CD4-positive, alpha-beta T cell (primary cell): ENCODE results near the gene SCLT1. TPM values are rescaled to one million over a fixed set of nuclear protein-coding genes. Genes with fewer than 3 reads are reported as not detected.

Experiments used
- ATAC-seq: fragments of 200-7000 bp; cut with Tn5 transposase; one replicate; pipeline ENCODE4 v1.10.0; 2022; ENCODE audit warnings: mild to moderate bottlenecking; ENCODE audit not compliant: poor library complexity
- CTCF ChIA-PET: fragments of 350-600 bp; sonication (Branson Sonifier 250); formaldehyde crosslinking; loops from one replicate; lab custom pipeline; 2021; ENCODE audit warnings: antibody characterized with exemption, inconsistent platforms; lab: Charles Lee
- POLR2A ChIA-PET: fragments of 350-600 bp; sonication (Branson Sonifier 250); formaldehyde crosslinking; loops from one replicate; lab custom pipeline; 2021; ENCODE audit warnings: antibody characterized with exemption, inconsistent platforms; lab: Charles Lee
- DNase-seq, 14 experiments: peaks; one replicate each; pipeline ENCODE4 v3.0.0-alpha.2; 2013 to 2020; ENCODE audit warnings: mixed read lengths in 2 of 14
- H3K27ac ChIP-seq, 2 donors: one replicate each; pipeline versions ENCODE4 v1.5.1 to v1.7.0; 2013; ENCODE audit warnings: low read length in 2 of 2, low read depth in 1 of 2, mild to moderate bottlenecking in 1 of 2
- H3K27me3 ChIP-seq, 2 experiments: 1 replicate in 1 of 2; 2 replicates in 1 of 2; pipeline versions ENCODE4 v1.6.1 to v1.7.0; 2013; ENCODE audit warnings: low read length in 2 of 2, control low read depth in 1 of 2, mild to moderate bottlenecking in 1 of 2, moderate library complexity in 1 of 2; ENCODE audit not compliant: insufficient read depth in 2 of 2, control insufficient read depth in 1 of 2
- H3K36me3 ChIP-seq: one replicate; pipeline ENCODE4 v1.6.1; 2013; ENCODE audit warnings: low read length, control low read depth; ENCODE audit not compliant: insufficient read depth
- H3K4me1 ChIP-seq: one replicate; pipeline ENCODE4 v1.6.1; 2013; ENCODE audit warnings: low read length, control low read depth; ENCODE audit not compliant: insufficient read depth
- H3K4me3 ChIP-seq: one replicate; pipeline ENCODE4 v1.5.1; 2013; ENCODE audit warnings: mild to moderate bottlenecking, low read length, moderate library complexity
- H3K9me3 ChIP-seq, 2 experiments: 1 replicate in 1 of 2; 2 replicates in 1 of 2; pipeline versions ENCODE4 v1.6.1 to v1.7.0; 2013; ENCODE audit warnings: low read length in 2 of 2, mild to moderate bottlenecking in 2 of 2, control low read depth in 1 of 2, moderate library complexity in 1 of 2; ENCODE audit not compliant: control insufficient read depth in 1 of 2, insufficient read depth in 1 of 2
- H3K27ac Mint-ChIP-seq: one replicate; pipeline ENCODE4 v1.8.0; 2020; ENCODE audit warnings: mixed read lengths
- H3K27me3 Mint-ChIP-seq: one replicate; pipeline ENCODE4 v1.8.0; 2021; ENCODE audit warnings: mixed read lengths
- H3K36me3 Mint-ChIP-seq: one replicate; pipeline ENCODE4 v1.8.0; 2021; ENCODE audit warnings: low read depth, mixed read lengths
- H3K4me1 Mint-ChIP-seq: one replicate; pipeline ENCODE4 v1.8.0; 2021; ENCODE audit warnings: low read depth, mixed read lengths
- H3K4me3 Mint-ChIP-seq: one replicate; pipeline ENCODE4 v1.8.0; 2020; ENCODE audit warnings: mild to moderate bottlenecking, mixed read lengths
- H3K9me3 Mint-ChIP-seq: one replicate; pipeline ENCODE4 v1.8.0; 2020; ENCODE audit warnings: mixed read lengths
- intact Hi-C, 2 experiments: fragments of 100-400 bp; cut with DNase I in 1 of 2; cut with micrococcal nuclease in 1 of 2; formaldehyde crosslinking; loops; one replicate each; pipeline versions ENCODE4 v1.15.1 to v1.9.0; 2023 to 2025; cut with DNase I, micrococcal nuclease
- total RNA-seq, 174 experiments: library from RNA in 2 of 174; stranded (reverse) in 2 of 174; gene quantifications; one replicate each; pipeline ENCODE4 v1.2.3 and lab custom pipeline; 2021 to 2026
- TF ChIP-seq, protein P1 (sequence below): fragments of 200-600 bp; IDR thresholded peaks from one replicate; pipeline ENCODE4 v1.8.0; 2022; ENCODE audit warnings: antibody characterized with exemption, mild to moderate bottlenecking

The SCLT1 gene
- total RNA-seq, 2 experiments from 2014 or later, result 21.8 to 21.9 TPM

DNA sequence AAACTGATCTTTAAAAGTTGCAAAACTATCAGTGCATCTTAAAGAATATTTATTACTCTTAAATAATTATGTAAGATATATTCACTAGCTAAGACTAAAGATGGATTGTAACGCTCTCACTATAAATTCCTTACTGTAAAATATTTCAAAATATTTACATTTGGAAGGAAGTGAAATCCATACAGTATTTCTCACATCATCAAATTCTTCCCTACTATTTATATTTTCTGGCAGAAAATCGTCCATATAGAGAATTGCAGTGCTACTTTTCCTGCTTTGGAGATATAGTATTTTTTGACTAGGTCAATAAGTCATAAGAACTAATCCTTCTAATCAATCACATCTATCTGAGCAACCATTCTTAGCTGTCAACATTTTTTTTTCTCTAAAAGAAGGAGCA lies 52.9 kb downstream of the SCLT1 start:
- no peaks in the 10 kb centered on the region for H3K27me3 Mint-ChIP-seq
- no peak overlapping the region for H3K4me3 Mint-ChIP-seq
- ATAC-seq (no peak), DNase-seq (no peak)
- intact Hi-C loops, result loop anchor here in 1 of 2 experiments (10.0 kb wide), 1 partner anchor 54 kb away; the partner anchor contains the start of genes C4orf33 and SCLT1
- Histone ChIP-seq H3K27ac (no peak overlapping the region), H3K4me1 (no peaks in the 10 kb centered on the region), H3K36me3 (peaks cover 3% of the 10 kb centered on the region), H3K27me3 (no peaks in the 10 kb centered on the region), H3K4me3 (no peak overlapping the region), H3K9me3 (no peaks in the 10 kb centered on the region)
- ChIA-PET CTCF (interaction anchor here (0.6 kb wide), 1 partner anchor 262 kb away, joined by 3 read pairs; no protein-coding TSS in a partner anchor), POLR2A (interaction anchor here (0.6 kb wide), 1 partner anchor 17 kb away, joined by 3 read pairs; no protein-coding TSS in a partner anchor)
- TF ChIP-seq, protein P1, sequence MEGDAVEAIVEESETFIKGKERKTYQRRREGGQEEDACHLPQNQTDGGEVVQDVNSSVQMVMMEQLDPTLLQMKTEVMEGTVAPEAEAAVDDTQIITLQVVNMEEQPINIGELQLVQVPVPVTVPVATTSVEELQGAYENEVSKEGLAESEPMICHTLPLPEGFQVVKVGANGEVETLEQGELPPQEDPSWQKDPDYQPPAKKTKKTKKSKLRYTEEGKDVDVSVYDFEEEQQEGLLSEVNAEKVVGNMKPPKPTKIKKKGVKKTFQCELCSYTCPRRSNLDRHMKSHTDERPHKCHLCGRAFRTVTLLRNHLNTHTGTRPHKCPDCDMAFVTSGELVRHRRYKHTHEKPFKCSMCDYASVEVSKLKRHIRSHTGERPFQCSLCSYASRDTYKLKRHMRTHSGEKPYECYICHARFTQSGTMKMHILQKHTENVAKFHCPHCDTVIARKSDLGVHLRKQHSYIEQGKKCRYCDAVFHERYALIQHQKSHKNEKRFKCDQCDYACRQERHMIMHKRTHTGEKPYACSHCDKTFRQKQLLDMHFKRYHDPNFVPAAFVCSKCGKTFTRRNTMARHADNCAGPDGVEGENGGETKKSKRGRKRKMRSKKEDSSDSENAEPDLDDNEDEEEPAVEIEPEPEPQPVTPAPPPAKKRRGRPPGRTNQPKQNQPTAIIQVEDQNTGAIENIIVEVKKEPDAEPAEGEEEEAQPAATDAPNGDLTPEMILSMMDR, result no peak
- no peaks in the 10 kb centered on the region for H3K9me3 Mint-ChIP-seq
- peaks cover 41% of the 10 kb centered on the region for H3K36me3 Mint-ChIP-seq
- no peak overlapping the region for H3K27ac Mint-ChIP-seq
- H3K4me1 Mint-ChIP-seq, result peaks cover under 1% of the 10 kb centered on the region

DNA sequence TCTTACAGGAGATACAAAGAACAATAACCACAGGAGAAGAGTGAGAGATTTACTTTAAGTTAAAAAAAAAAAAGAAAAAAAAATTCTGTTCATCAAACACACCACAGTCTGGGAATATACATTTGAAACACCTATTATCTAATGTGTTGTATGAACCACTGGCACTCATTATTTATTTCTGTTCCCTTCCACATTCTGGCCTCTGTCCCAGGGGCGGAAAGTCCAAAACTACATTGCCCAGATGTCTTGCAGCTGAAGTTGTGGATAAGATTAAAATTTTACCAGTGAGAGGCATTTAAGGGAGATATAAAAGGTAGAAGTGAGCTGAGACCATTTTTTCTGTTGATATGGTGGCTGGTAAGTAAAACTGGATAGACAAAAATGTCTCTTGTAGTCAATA lies 56.2 kb downstream of the SCLT1 start:
- POLR2A ChIA-PET, result no interaction called here
- H3K27me3 ChIP-seq, result no peaks in the 10 kb centered on the region
- H3K27me3 Mint-ChIP-seq, result no peaks in the 10 kb centered on the region
- H3K4me1 ChIP-seq, result no peaks in the 10 kb centered on the region
- CTCF ChIA-PET, result no interaction called here
- intact Hi-C loops, result no loop called here
- no peaks in the 10 kb centered on the region for H3K4me1 Mint-ChIP-seq
- H3K36me3 ChIP-seq, result peaks cover 3% of the 10 kb centered on the region
- DNase-seq, result no peak
- H3K36me3 Mint-ChIP-seq, result peaks cover 55% of the 10 kb centered on the region
- H3K27ac ChIP-seq, result no peak overlapping the region
- H3K4me3 ChIP-seq, result no peak overlapping the region
- no peak overlapping the region for H3K4me3 Mint-ChIP-seq
- peaks cover 3% of the 10 kb centered on the region for H3K9me3 Mint-ChIP-seq
- H3K9me3 ChIP-seq, result no peaks in the 10 kb centered on the region
- TF ChIP-seq, protein P1, result no peak
- ATAC-seq, result no peak
- H3K27ac Mint-ChIP-seq, result no peak overlapping the region

DNA sequence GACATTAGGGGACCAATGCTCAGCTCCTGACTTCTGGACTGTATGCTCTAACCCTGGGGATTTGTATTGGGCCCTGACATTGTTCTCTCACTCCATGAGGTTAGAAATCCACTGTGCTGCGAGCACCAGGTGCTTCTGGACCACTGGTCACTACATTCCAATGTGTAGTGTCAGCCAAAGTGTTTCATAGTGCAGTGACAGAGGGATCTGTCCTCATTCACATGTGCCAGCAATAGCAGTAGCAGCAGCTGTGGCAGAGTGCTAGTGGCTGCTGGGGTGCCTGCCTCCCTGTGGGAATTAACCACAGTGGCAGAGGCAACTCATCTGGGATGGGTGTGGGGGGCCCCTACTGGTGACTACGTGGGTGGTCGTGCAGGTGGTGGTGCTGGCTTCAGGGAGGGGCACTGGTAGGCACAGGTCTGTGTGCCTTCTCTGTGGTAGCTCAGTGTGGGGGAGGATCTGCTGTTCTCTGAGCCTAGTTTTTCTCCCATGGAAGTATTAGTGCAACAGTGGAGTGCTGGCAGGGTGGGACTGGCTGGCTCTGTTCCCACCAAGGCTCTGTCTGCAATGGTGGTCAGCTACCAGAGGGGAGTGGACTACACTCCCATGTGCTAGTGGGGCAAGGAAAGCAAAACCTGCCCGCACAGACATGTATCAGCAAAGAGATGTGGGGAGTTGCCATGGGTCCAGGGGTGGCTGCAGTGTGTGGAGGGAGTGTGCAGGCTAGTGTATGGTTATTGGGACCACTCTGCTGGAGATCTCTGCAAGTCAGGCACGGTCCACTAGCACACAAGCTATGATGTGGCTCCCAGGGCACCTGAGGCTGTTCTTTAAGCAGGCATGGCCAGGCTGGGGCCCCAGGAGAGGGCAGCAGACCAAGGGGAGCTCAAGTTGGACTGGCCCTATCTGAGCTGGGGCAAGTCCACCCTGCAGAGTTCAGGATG lies 78.5 kb downstream of the SCLT1 start:
- Mint-ChIP-seq H3K4me3 (no peak overlapping the region), H3K9me3 (peaks cover 14% of the 10 kb centered on the region), H3K27me3 (no peaks in the 10 kb centered on the region), H3K4me1 (no peaks in the 10 kb centered on the region), H3K27ac (no peak overlapping the region), H3K36me3 (peaks cover 50% of the 10 kb centered on the region)
- TF ChIP-seq, protein P1, result no peak
- Histone ChIP-seq H3K4me1 (no peaks in the 10 kb centered on the region), H3K36me3 (no peaks in the 10 kb centered on the region), H3K27ac (no peak overlapping the region), H3K4me3 (no peak overlapping the region), H3K27me3 (no peaks in the 10 kb centered on the region), H3K9me3 (peaks cover 10 to 22% of the 10 kb centered on the region in 2 experiments)
- no peak for ATAC-seq
- ChIA-PET CTCF (no interaction called here), POLR2A (no interaction called here)
- intact Hi-C loops, result no loop called here
- DNase-seq, result no peak
